Ovary (tissue), 3 donors: Measurements from ENCODE around the gene ASB1.
"Not testable (repeated sequence)": the region's sequence is repeated elsewhere in the genome, so short reads cannot be mapped to it uniquely, and the experiment has no call there.

Source experiments
- CTCF ChIP-seq, 3 donors: fragments of 450-650 bp in 2 of 3; fragments of 200-600 bp in 1 of 3; IDR thresholded peaks; one replicate each; pipeline versions ENCODE4 v1.5.1 to v1.8.0; 2016 to 2022; ENCODE audit warnings: antibody characterized with exemption in 3 of 3, mild to moderate bottlenecking in 1 of 3
- EP300 ChIP-seq: sonication (generic); formaldehyde crosslinking; IDR thresholded peaks from one replicate; pipeline ENCODE4 v1.6.1; 2017; ENCODE audit warnings: antibody characterized with exemption
- POLR2A ChIP-seq: fragments of 450-650 bp; IDR thresholded peaks from one replicate; pipeline ENCODE4 v1.6.1; 2017; ENCODE audit warnings: antibody characterized with exemption, mild to moderate bottlenecking, moderate library complexity
- donor health status: DM: no; HTN: no; CAD: no.

- not testable (repeated sequence) for TF ChIP-seq EP300; CTCF (IDR thresholded peaks at IDR 0.05); POLR2A
These were observed 15.5 kb downstream of the ASB1 start for GRCh38 chr2:238442257-238442656.
